Mucosa of gallbladder (tissue), 1 donor: Measurements from ENCODE around the gene KRT72. TPM values are rescaled to one million over a fixed set of nuclear protein-coding genes. Genes with fewer than 3 reads are reported as not detected.

Source experiments
- DNase-seq: peaks from one replicate; pipeline ENCODE4 v3.0.0-alpha.2; 2020; ENCODE audit warnings: low spot score
- total RNA-seq: library from RNA; stranded (reverse); gene quantifications from one replicate; pipeline ENCODE4 v1.2.1, GENCODE V29; 2021
- donor health status: DM: no; HTN: no; CAD: no.

Gene KRT72
- total RNA-seq, result not detected

GRCh38 chr12:52600941-52601481, at the start of gene KRT72:
TSS of gene KRT72 (minus strand) at chr12:52601463. CDS start at chr12:52601452, 11 bp downstream.
- DNase-seq, result no peak

GRCh38 chr12:52650520-52651081, 49.3 kb upstream of the KRT72 start:
- DNase-seq, result no peak

GRCh38 chr12:52649066-52649465, 47.8 kb upstream of the KRT72 start:
- no peak for DNase-seq

- DNase-seq, result no peak
Observed at GRCh38 chr12:52648012-52648550, 46.8 kb upstream of the KRT72 start.

- no peak for DNase-seq
Observed at GRCh38 chr12:52647601-52648000, 46.3 kb upstream of the KRT72 start.

- DNase-seq, result no peak
Observed at GRCh38 chr12:52646613-52647012, 45.4 kb upstream of the KRT72 start.

GRCh38 chr12:52645982-52646381, 44.7 kb upstream of the KRT72 start:
- DNase-seq, result no peak

- DNase-seq, result no peak
Observed at GRCh38 chr12:52645120-52645761, 44.0 kb upstream of the KRT72 start.

- no peak for DNase-seq
Observed at GRCh38 chr12:52644078-52644415, 42.8 kb upstream of the KRT72 start.

GRCh38 chr12:52643233-52644077, 42.2 kb upstream of the KRT72 start:
- no peak for DNase-seq

GRCh38 chr12:52641468-52641867, 40.2 kb upstream of the KRT72 start:
- no peak for DNase-seq

- DNase-seq, result no peak
Observed at GRCh38 chr12:52637299-52637698, 36.0 kb upstream of the KRT72 start.

- no peak for DNase-seq
Observed at GRCh38 chr12:52636592-52637258, 35.5 kb upstream of the KRT72 start.

- no peak for DNase-seq
Observed at GRCh38 chr12:52636189-52636588, 34.9 kb upstream of the KRT72 start.

GRCh38 chr12:52634266-52635056, 33.2 kb upstream of the KRT72 start:
- no peak for DNase-seq

GRCh38 chr12:52633383-52633782, 32.1 kb upstream of the KRT72 start:
- DNase-seq, result no peak

GRCh38 chr12:52632656-52633055, 31.4 kb upstream of the KRT72 start:
- DNase-seq, result no peak

- no peak for DNase-seq
Observed at GRCh38 chr12:52631676-52632459, 30.6 kb upstream of the KRT72 start.

GRCh38 chr12:52631264-52631663, 30.0 kb upstream of the KRT72 start:
- DNase-seq, result no peak

GRCh38 chr12:52630599-52631200, 29.4 kb upstream of the KRT72 start:
- no peak for DNase-seq
